Naive B cell (primary cell): ENCODE measurements around the gene NFIC. TPM values are rescaled to one million over a fixed set of nuclear protein-coding genes. Genes with fewer than 3 reads are reported as not detected.
"Not testable (repeated sequence)": the region's sequence is repeated elsewhere in the genome, so short reads cannot be mapped to it uniquely, and the experiment has no call there.

Experiments used
- ATAC-seq, 2 donors: fragments of 150-1000 bp; cut with Tn5 transposase; 2 replicates each; pipeline ENCODE4 v1.10.0; 2021; ENCODE audit warnings: low read depth in 2 of 2, mild to moderate bottlenecking in 2 of 2, moderate library complexity in 2 of 2
- DNase-seq: peaks from one replicate; pipeline ENCODE4 v3.0.0; 2022
- H3K27ac Mint-ChIP-seq, 6 donors: one replicate each; pipeline ENCODE4 v1.8.0; 2020 to 2022; ENCODE audit warnings: mild to moderate bottlenecking in 6 of 6, mixed read lengths in 6 of 6, moderate library complexity in 5 of 6, inconsistent platforms in 2 of 6
- H3K27me3 Mint-ChIP-seq, 3 donors: one replicate each; pipeline ENCODE4 v1.8.0; 2021 to 2022; ENCODE audit warnings: mixed read lengths in 3 of 3, mild to moderate bottlenecking in 1 of 3
- H3K36me3 Mint-ChIP-seq, 2 donors: one replicate each; pipeline ENCODE4 v1.8.0; 2020 to 2022; ENCODE audit warnings: mixed read lengths in 2 of 2, inconsistent platforms in 1 of 2, mild to moderate bottlenecking in 1 of 2
- H3K4me1 Mint-ChIP-seq, 3 donors: one replicate each; pipeline ENCODE4 v1.8.0; 2020 to 2022; ENCODE audit warnings: mixed read lengths in 3 of 3, inconsistent platforms in 1 of 3, mild to moderate bottlenecking in 1 of 3, moderate library complexity in 1 of 3
- H3K4me3 Mint-ChIP-seq, 8 donors: one replicate each; pipeline ENCODE4 v1.8.0; 2020 to 2022; ENCODE audit warnings: mild to moderate bottlenecking in 8 of 8, mixed read lengths in 8 of 8, moderate library complexity in 8 of 8, inconsistent platforms in 2 of 8
- H3K9me3 Mint-ChIP-seq, 7 donors: one replicate each; pipeline ENCODE4 v1.8.0; 2020 to 2022; ENCODE audit warnings: mixed read lengths in 7 of 7, mild to moderate bottlenecking in 5 of 7, inconsistent platforms in 2 of 7, moderate library complexity in 1 of 7
- polyA plus RNA-seq, 6 donors: library from polyadenylated mRNA; unstranded; fragments of 300-500 nt; fragmentation: Illumina TruSeq; gene quantifications; one replicate each; pipeline ENCODE4 v1.2.3, GENCODE V29; 2021; ENCODE audit warnings: low read depth in 6 of 6

The NFIC gene
- polyA plus RNA-seq, 6 donors from 2014 or later: 3.4 to 11.4 (median 5.3) TPM; not detected in 1

GRCh38 chr19:3443840-3444694 lies 77.7 kb downstream of the NFIC start:
- DNase-seq: no peak
- Mint-ChIP-seq H3K36me3 (no peaks in the 10 kb centered on the region), H3K27me3 (no peaks in the 10 kb centered on the region), H3K4me3 (no peak overlapping the region), H3K27ac (peak overlapping the region in 1 of 6 donors; percentile 60), H3K4me1 (peaks cover 4 to 13% (median 8%) of the 10 kb centered on the region in 3 donors), H3K9me3 (no peaks in the 10 kb centered on the region)
- no peak for ATAC-seq

DNA sequence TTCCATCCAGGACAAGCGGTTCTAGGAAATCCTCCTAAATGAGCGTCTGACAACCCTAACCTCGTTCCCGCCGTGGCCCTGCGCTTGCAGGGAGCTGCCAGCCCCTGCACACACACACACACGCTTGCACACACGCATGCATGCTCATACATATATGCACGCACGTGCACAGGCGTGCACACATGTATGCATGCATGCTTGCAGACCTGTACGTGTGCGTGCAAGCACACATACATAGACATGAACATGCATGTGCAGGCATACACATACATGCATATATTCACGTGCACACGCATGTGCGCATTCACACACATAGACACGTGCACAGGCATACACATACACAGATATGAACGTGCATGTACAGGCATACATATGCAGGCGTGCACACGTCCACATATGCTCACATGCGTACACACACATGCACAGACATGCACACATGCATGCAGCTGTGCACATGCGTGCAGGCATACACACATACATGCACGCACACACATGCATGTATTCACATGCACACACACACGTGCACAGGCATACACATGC lies 78.4 kb downstream of the NFIC start:
- H3K4me3 Mint-ChIP-seq: no peak overlapping the region
- DNase-seq (no peak), ATAC-seq (no peak)
- H3K9me3 Mint-ChIP-seq: no peaks in the 10 kb centered on the region
- H3K4me1 Mint-ChIP-seq: peaks cover 4 to 13% (median 8%) of the 10 kb centered on the region in 3 donors
- H3K27me3 Mint-ChIP-seq: no peaks in the 10 kb centered on the region
- H3K27ac Mint-ChIP-seq: no peak overlapping the region
- H3K36me3 Mint-ChIP-seq: no peaks in the 10 kb centered on the region

DNA sequence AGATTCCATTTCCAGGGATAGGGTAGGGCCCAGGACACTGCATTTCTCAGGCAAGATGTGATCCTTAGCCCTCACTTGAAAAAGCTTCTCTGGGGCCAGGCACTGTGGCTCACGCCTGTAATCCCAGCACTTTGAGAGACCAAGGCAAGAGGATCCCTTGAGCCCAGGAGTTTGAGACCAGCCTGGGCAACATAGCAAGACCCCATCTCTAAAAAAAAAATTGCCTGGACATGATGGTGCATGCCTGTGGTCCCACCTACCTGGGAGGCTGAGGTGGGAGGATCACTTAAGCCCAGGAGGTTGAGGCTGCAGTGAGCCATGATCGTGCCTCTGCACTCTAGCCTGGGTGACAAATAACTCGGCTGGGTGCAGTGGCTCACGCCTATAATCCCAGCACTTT lies 80.3 kb downstream of the NFIC start:
- not testable (repeated sequence) for DNase-seq, H3K9me3 Mint-ChIP-seq, ATAC-seq, H3K27me3 Mint-ChIP-seq, H3K4me3 Mint-ChIP-seq, H3K27ac Mint-ChIP-seq, H3K36me3 Mint-ChIP-seq
- H3K4me1 Mint-ChIP-seq: peaks cover 4 to 13% (median 5%) of the 10 kb centered on the region in 3 donors

DNA sequence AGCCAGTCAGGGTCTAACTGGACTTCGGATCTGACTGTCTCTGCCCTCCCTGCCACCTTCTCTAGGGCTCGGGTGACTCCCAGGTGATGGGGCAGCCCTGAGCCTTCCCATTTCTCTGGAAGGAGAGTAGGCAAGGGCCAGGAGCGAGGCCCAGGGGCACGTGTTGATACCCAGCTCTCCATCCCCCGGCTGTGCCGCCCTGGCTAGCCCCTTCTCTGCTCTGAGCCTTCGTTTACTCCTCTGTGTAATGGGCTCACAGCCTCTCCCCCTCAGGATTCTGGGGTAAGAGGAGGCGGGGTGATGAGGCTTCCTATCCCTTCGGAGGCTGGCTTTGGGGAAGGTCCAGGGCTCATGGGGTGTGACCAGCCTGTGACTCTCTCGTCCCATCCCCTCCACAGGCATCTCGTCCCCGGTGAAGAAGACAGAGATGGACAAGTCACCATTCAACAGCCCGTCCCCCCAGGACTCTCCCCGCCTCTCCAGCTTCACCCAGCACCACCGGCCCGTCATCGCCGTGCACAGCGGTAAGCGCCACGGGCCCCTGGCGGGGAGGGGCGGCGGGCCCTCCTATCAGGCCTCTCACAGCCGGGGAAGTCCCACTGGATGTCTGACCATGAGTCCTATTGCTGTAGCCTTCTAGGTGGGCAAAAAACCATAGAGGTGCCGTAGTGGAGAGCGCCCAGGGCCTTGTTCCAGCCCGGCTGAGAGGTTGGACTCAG lies 82.4 kb downstream of the NFIC start:
- Mint-ChIP-seq H3K4me1 (peaks cover 4 to 7% (median 5%) of the 10 kb centered on the region in 3 donors), H3K9me3 (no peaks in the 10 kb centered on the region), H3K27ac (no peak overlapping the region), H3K4me3 (no peak overlapping the region), H3K27me3 (no peaks in the 10 kb centered on the region), H3K36me3 (peaks cover 0 to 7% of the 10 kb centered on the region in 2 donors)
- no peak for ATAC-seq
- no peak for DNase-seq

GRCh38 chr19:3450796-3451411 lies 84.5 kb downstream of the NFIC start:
- Mint-ChIP-seq H3K27me3 (no peaks in the 10 kb centered on the region), H3K4me1 (no peaks in the 10 kb centered on the region), H3K27ac (no peak overlapping the region), H3K36me3 (peaks cover 0 to 7% of the 10 kb centered on the region in 2 donors), H3K4me3 (no peak overlapping the region), H3K9me3 (no peaks in the 10 kb centered on the region)
- no peak for ATAC-seq
- no peak for DNase-seq

GRCh38 chr19:3451451-3451866 lies 85.1 kb downstream of the NFIC start:
- DNase-seq (no peak), ATAC-seq (no peak)
- Mint-ChIP-seq H3K9me3 (no peaks in the 10 kb centered on the region), H3K4me1 (no peaks in the 10 kb centered on the region), H3K27ac (peak overlapping the region in 1 of 6 donors; percentile 37), H3K27me3 (no peaks in the 10 kb centered on the region), H3K36me3 (peaks cover 0 to 7% of the 10 kb centered on the region in 2 donors), H3K4me3 (no peak overlapping the region)

DNA sequence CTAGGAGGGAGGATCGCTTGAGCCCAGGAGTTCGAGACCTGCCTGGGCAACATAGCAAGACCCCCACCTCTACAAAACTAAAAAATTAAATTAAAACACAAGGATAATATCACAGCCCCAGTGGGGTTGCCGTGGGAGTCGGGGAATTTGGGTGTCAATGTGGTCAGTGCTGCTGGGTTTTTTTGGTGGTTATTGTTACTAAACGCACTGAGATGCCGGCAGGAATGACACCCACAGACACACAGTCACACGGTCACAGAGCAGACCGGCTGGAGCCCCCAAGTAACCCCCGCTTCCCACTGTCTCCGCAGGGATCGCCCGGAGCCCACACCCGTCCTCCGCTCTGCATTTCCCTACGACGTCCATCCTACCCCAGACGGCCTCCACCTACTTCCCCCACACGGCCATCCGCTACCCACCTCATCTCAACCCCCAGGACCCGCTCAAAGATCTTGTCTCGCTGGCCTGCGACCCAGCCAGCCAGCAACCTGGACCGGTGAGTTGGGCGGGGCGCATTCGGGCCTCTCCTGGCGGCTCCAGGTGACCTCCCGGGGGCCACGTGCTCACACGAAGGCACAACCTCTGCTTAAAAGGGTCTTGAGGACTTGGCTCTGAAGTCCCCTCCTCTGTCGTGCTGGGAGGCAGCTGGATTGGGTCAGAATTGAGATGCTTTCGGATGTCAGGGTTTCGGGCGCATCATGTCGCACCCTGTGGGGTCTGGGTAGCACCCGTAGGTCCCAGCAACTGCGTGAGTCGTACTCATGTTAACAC lies 86.0 kb downstream of the NFIC start:
- Mint-ChIP-seq H3K36me3 (peaks cover 0 to 7% of the 10 kb centered on the region in 2 donors), H3K27me3 (no peaks in the 10 kb centered on the region), H3K27ac (peak overlapping the region in 1 of 6 donors; percentile 26), H3K9me3 (no peaks in the 10 kb centered on the region), H3K4me3 (no peak overlapping the region), H3K4me1 (no peaks in the 10 kb centered on the region)
- ATAC-seq (no peak), DNase-seq (no peak)

- not testable (repeated sequence) for H3K4me3 Mint-ChIP-seq, H3K36me3 Mint-ChIP-seq, ATAC-seq, H3K27me3 Mint-ChIP-seq, DNase-seq, H3K9me3 Mint-ChIP-seq, H3K4me1 Mint-ChIP-seq
- peak overlapping the region in 1 of 6 donors; percentile 26 for H3K27ac Mint-ChIP-seq
Observed at GRCh38 chr19:3452942-3453214, 86.5 kb downstream of the NFIC start.

DNA sequence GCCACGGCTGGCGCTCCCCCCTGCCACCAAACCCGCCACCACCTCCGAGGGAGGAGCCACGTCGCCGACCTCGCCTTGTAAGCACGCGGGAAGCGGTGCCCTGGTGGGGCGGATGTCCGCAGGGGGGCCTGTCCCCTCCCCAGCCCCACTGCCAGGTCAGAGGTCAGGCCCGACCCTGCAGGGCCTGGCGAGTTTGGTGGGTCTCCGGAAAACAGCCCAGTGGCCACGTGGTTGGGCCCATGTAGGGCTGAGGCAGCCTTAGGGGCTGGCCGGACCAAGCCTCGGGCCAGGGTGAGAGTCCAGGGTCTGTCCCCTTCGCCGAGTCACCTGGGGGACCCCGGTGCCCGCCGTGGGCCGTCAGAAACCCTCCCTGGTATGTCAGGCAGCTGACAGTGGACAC lies 87.5 kb downstream of the NFIC start:
- Mint-ChIP-seq H3K27ac (no peak overlapping the region), H3K36me3 (peaks cover 0 to 7% of the 10 kb centered on the region in 2 donors), H3K4me3 (no peak overlapping the region), H3K27me3 (no peaks in the 10 kb centered on the region), H3K9me3 (no peaks in the 10 kb centered on the region), H3K4me1 (no peaks in the 10 kb centered on the region)
- DNase-seq: no peak
- no peak for ATAC-seq

GRCh38 chr19:3454656-3455392 lies 88.4 kb downstream of the NFIC start:
- no peaks in the 10 kb centered on the region for H3K9me3 Mint-ChIP-seq
- peak overlapping the region in 1 of 8 donors; percentile 60 for H3K4me3 Mint-ChIP-seq
- H3K27me3 Mint-ChIP-seq: no peaks in the 10 kb centered on the region
- no peak overlapping the region for H3K27ac Mint-ChIP-seq
- H3K36me3 Mint-ChIP-seq: peaks cover 0 to 7% of the 10 kb centered on the region in 2 donors
- ATAC-seq: no peak
- DNase-seq: no peak
- H3K4me1 Mint-ChIP-seq: no peaks in the 10 kb centered on the region

- Mint-ChIP-seq H3K4me1 (no peaks in the 10 kb centered on the region), H3K27me3 (no peaks in the 10 kb centered on the region), H3K27ac (no peak overlapping the region), H3K36me3 (peaks cover 0 to 7% of the 10 kb centered on the region in 2 donors), H3K4me3 (no peak overlapping the region), H3K9me3 (no peaks in the 10 kb centered on the region)
- no peak for ATAC-seq
- DNase-seq: no peak
Observed at GRCh38 chr19:3455393-3455955, 89.1 kb downstream of the NFIC start.

DNA sequence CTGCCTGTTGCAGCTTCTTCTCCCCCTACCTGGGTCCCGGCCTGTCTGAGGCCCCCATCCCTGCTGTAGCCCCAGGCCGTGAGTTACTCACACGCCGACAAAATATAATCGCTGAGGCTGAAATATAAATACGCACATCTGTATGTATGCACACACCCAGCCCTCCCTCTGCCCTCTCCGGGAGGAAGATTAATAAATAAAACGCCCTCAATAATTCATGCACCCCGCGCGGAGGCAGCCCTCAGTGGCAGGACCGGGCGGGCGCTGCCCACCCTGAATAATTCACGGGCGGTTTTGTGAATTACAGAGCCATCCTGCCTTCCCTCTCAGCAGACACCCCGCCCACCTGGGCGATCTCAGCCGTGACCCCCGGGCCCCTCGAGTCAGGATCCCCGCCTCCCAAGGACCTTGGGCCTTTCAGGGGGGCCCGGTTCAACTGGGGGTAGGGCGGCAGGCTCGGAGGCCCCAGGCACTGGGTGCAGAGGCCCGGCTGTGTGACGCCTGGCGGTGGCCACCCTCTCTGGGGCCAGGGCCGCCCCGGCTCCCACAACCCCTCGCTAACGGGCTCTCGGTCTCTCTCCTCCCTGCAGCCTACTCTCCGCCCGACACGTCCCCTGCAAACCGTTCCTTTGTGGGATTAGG lies 89.7 kb downstream of the NFIC start:
- ATAC-seq: no peak
- no peak for DNase-seq
- no peaks in the 10 kb centered on the region for H3K9me3 Mint-ChIP-seq
- H3K36me3 Mint-ChIP-seq: peaks cover 0 to 3% of the 10 kb centered on the region in 2 donors
- no peak overlapping the region for H3K27ac Mint-ChIP-seq
- H3K27me3 Mint-ChIP-seq: no peaks in the 10 kb centered on the region
- H3K4me3 Mint-ChIP-seq: no peak overlapping the region
- no peaks in the 10 kb centered on the region for H3K4me1 Mint-ChIP-seq
